ENCODE data around the gene MEI4.
"Not testable (repeated sequence)": the region's sequence is repeated elsewhere in the genome, so short reads cannot be mapped to it uniquely, and the experiment has no call there.

GRCh38 chr6:77736010-77736409, 83.2 kb downstream of the MEI4 start:
- TF ChIP-seq, protein P1, sequence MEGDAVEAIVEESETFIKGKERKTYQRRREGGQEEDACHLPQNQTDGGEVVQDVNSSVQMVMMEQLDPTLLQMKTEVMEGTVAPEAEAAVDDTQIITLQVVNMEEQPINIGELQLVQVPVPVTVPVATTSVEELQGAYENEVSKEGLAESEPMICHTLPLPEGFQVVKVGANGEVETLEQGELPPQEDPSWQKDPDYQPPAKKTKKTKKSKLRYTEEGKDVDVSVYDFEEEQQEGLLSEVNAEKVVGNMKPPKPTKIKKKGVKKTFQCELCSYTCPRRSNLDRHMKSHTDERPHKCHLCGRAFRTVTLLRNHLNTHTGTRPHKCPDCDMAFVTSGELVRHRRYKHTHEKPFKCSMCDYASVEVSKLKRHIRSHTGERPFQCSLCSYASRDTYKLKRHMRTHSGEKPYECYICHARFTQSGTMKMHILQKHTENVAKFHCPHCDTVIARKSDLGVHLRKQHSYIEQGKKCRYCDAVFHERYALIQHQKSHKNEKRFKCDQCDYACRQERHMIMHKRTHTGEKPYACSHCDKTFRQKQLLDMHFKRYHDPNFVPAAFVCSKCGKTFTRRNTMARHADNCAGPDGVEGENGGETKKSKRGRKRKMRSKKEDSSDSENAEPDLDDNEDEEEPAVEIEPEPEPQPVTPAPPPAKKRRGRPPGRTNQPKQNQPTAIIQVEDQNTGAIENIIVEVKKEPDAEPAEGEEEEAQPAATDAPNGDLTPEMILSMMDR (IDR thresholded peaks at IDR 0.05) = not testable (repeated sequence)
- not testable (repeated sequence) for TF ChIP-seq POLR2A (IDR thresholded peaks at IDR 0.05)

All from prostate gland (tissue), 2 donors.